ENCODE data around the gene STYX. TPM values are rescaled to one million over a fixed set of nuclear protein-coding genes. Genes with fewer than 3 reads are reported as not detected.

Gene STYX
- total RNA-seq, 2 donors from 2014 or later: 13.4 to 14.0 TPM

Other genes with a start within 250 kb of the STYX start
- gene TXNDC16, start 177.7 kb upstream of the STYX start, total RNA-seq: 1 to 10 TPM; 5.6 to 7.7 TPM
- gene GPR137C, start 177.3 kb upstream of the STYX start, total RNA-seq: under 1 TPM; 0.26 to 0.35 TPM
- gene ERO1A, start 34.6 kb upstream of the STYX start, total RNA-seq: 100 to 1,000 TPM; 220 to 329 TPM
- 100 to 1,000 TPM in 1 of 2 donors, 10 to 100 TPM in 1; 90.0 to 122 TPM for gene PSMC6, start 23.0 kb upstream of the STYX start, total RNA-seq
- gene GNPNAT1, start 61.4 kb downstream of the STYX start, total RNA-seq: 10 to 100 TPM; 18.7 to 38.7 TPM
- 1 to 10 TPM; 1.3 to 5.0 TPM for gene FERMT2, start 220.9 kb downstream of the STYX start, total RNA-seq

Data from activated T-helper 17 cell treated with anti-CD3 and anti-CD28 coated beads, Interleukin-2, amount 50 U/mL, for 72 hours (primary cell).